H1 (cell line): ENCODE results near the gene ZCCHC17. TPM values are rescaled to one million over a fixed set of nuclear protein-coding genes. Genes with fewer than 3 reads are reported as not detected.

Experiments
- CTCF ChIA-PET: fragments of 300-600 bp; sonication (Branson Sonifier 250); formaldehyde crosslinking; loops from one replicate; lab custom pipeline; 2021; ENCODE audit not compliant: partially characterized antibody; lab: Charles Lee
- POLR2A ChIA-PET: fragments of 300-600 bp; sonication (Branson Sonifier 250); formaldehyde crosslinking; loops from one replicate; lab custom pipeline; 2021; ENCODE audit warnings: inconsistent platforms; ENCODE audit not compliant: partially characterized antibody; lab: Charles Lee
- DNase-seq, 2 experiments: peaks; one replicate each; pipeline versions ENCODE4 v3.0.0 to v3.0.0-alpha.2; 2010 to 2022; ENCODE audit warnings: low spot score in 2 of 2, low read depth in 1 of 2, mixed read lengths in 1 of 2
- FAIRE-seq: peaks from 2 replicates; lab custom pipeline; 2011; peaks lifted over from hg19 to GRCh38; lab: Jason Lieb, UNC
- H2AFZ ChIP-seq: 2 replicates; pipeline ENCODE4 v1.8.1; 2012; ENCODE audit warnings: low read length, inconsistent platforms
- H2AK5ac ChIP-seq: 2 replicates; pipeline ENCODE4 v1.6.1; 2013; ENCODE audit warnings: low read depth, low read length
- H2BK120ac ChIP-seq: replicated peaks from 2 replicates; pipeline ENCODE3; 2013; ENCODE audit warnings: low read depth, low read length, inconsistent platforms
- H2BK12ac ChIP-seq: 2 replicates; pipeline ENCODE4 v1.6.1; 2013; ENCODE audit warnings: low read depth, low read length
- H2BK15ac ChIP-seq: 2 replicates; pipeline ENCODE4 v1.6.1; 2013; ENCODE audit warnings: low read length
- H2BK20ac ChIP-seq: 2 replicates; pipeline ENCODE4 v1.6.1; 2013; ENCODE audit warnings: low read length
- H2BK5ac ChIP-seq: 2 replicates; pipeline ENCODE4 v1.6.1; 2013; ENCODE audit warnings: low read depth, low read length
- H3K14ac ChIP-seq: 2 replicates; pipeline ENCODE4 v1.6.1; 2013; ENCODE audit warnings: inconsistent platforms; ENCODE audit not compliant: insufficient read length
- H3K18ac ChIP-seq: 2 replicates; pipeline ENCODE4 v1.6.1; 2013; ENCODE audit warnings: low read length; ENCODE audit errors: extremely low read depth
- H3K23ac ChIP-seq: 2 replicates; pipeline ENCODE4 v1.6.1; 2013; ENCODE audit warnings: inconsistent platforms; ENCODE audit not compliant: insufficient read length
- H3K23me2 ChIP-seq: 2 replicates; pipeline ENCODE4 v1.6.1; 2013; ENCODE audit warnings: low read depth, low read length
- H3K27ac ChIP-seq: 2 replicates; pipeline ENCODE4 v1.6.1; 2011; ENCODE audit warnings: low read depth, low read length, inconsistent platforms
- H3K27me3 ChIP-seq, 4 experiments: replicated peaks in 1 of 4; 1 replicate in 1 of 4; 2 replicates in 3 of 4; pipeline versions ENCODE4 v1.6.1 to v1.8.1; 2011 to 2013; ENCODE audit warnings: low read length in 3 of 4, mild to moderate bottlenecking in 3 of 4, inconsistent platforms in 2 of 4, mixed read lengths in 2 of 4, moderate library complexity in 1 of 4; ENCODE audit not compliant: control insufficient read depth in 3 of 4, insufficient read depth in 3 of 4; ENCODE audit errors: extremely low read depth in 1 of 4
- H3K36me3 ChIP-seq, 4 experiments: 2 replicates each; pipeline versions ENCODE4 v1.6.1 to v1.8.1; 2011 to 2013; ENCODE audit warnings: mild to moderate bottlenecking in 4 of 4, low read length in 3 of 4, moderate library complexity in 2 of 4, control low read depth in 1 of 4, inconsistent platforms in 1 of 4; ENCODE audit not compliant: insufficient read depth in 4 of 4, control insufficient read depth in 2 of 4
- H3K4ac ChIP-seq: replicated peaks from 2 replicates; pipeline ENCODE3; 2013; ENCODE audit warnings: low read length, low read depth, mixed read lengths, inconsistent platforms; ENCODE audit not compliant: insufficient read length
- H3K4me1 ChIP-seq, 4 experiments: replicated peaks in 1 of 4; 1 replicate in 1 of 4; 2 replicates in 3 of 4; pipeline versions ENCODE4 v1.6.1 to v1.8.1; 2011 to 2013; ENCODE audit warnings: low read length in 3 of 4, inconsistent platforms in 2 of 4, mixed read lengths in 1 of 4; ENCODE audit not compliant: insufficient read depth in 4 of 4, control insufficient read depth in 3 of 4
- H3K4me2 ChIP-seq, 2 experiments: 2 replicates each; pipeline versions ENCODE4 v1.6.1 to v1.8.1; 2011 to 2013; ENCODE audit warnings: low read depth in 2 of 2, low read length in 2 of 2, control low read depth in 1 of 2, inconsistent platforms in 1 of 2, mild to moderate bottlenecking in 1 of 2; ENCODE audit not compliant: insufficient read depth in 1 of 2
- H3K4me3 ChIP-seq, 4 experiments: fragments of 200-600, 300-600 bp in 1 of 4; sonication (generic), shearing (Covaris generic), sonication (Bioruptor Twin) in 1 of 4; 2 replicates each; pipeline versions ENCODE4 v1.5.1 to v1.8.1; 2011 to 2016; ENCODE audit warnings: low read length in 4 of 4, low read depth in 3 of 4, control low read depth in 2 of 4, inconsistent platforms in 2 of 4, mild to moderate bottlenecking in 2 of 4, mixed read lengths in 1 of 4, moderate library complexity in 1 of 4; ENCODE audit not compliant: insufficient read depth in 2 of 4; ENCODE audit errors: extremely low read depth in 1 of 4
- H3K56ac ChIP-seq: replicated peaks from 2 replicates; pipeline ENCODE3; 2013; ENCODE audit warnings: low read depth, mild to moderate bottlenecking, mixed read lengths, low read length, inconsistent platforms; ENCODE audit not compliant: insufficient read length
- H3K79me1 ChIP-seq: 2 replicates; pipeline ENCODE4 v1.6.1; 2013; ENCODE audit warnings: low read depth, low read length, control low read depth
- H3K79me2 ChIP-seq, 2 experiments: 2 replicates each; pipeline versions ENCODE4 v1.6.1 to v1.8.1; 2012 to 2013; ENCODE audit warnings: low read length in 2 of 2, mild to moderate bottlenecking in 2 of 2, inconsistent platforms in 1 of 2; ENCODE audit not compliant: insufficient read depth in 2 of 2, control insufficient read depth in 1 of 2
- H3K9ac ChIP-seq, 4 experiments: replicated peaks in 1 of 4; 1 replicate in 1 of 4; 2 replicates in 3 of 4; pipeline versions ENCODE4 v1.6.1 to v1.8.1; 2011 to 2013; ENCODE audit warnings: low read depth in 3 of 4, low read length in 3 of 4, control low read depth in 2 of 4, mild to moderate bottlenecking in 2 of 4, moderate library complexity in 2 of 4, inconsistent platforms in 1 of 4; ENCODE audit errors: extremely low read depth in 1 of 4
- H3K9me3 ChIP-seq, 2 experiments: 2 replicates each; pipeline versions ENCODE4 v1.6.1 to v1.8.1; 2012 to 2013; ENCODE audit warnings: mild to moderate bottlenecking in 2 of 2, moderate library complexity in 2 of 2, control low read depth in 1 of 2, inconsistent platforms in 1 of 2, low read depth in 1 of 2, low read length in 1 of 2, mixed read lengths in 1 of 2; ENCODE audit not compliant: insufficient read depth in 2 of 2
- H4K20me1 ChIP-seq, 2 experiments: replicated peaks in 1 of 2; 2 replicates each; pipeline versions ENCODE3 to v1.8.1; 2011 to 2013; ENCODE audit warnings: inconsistent platforms in 2 of 2, low read length in 2 of 2, mild to moderate bottlenecking in 1 of 2; ENCODE audit not compliant: insufficient read depth in 2 of 2, control insufficient read depth in 1 of 2
- H4K5ac ChIP-seq: 2 replicates; pipeline ENCODE4 v1.6.1; 2013; ENCODE audit warnings: low read length, low read depth, mixed read lengths, inconsistent platforms; ENCODE audit not compliant: insufficient read length
- H4K8ac ChIP-seq: 2 replicates; pipeline ENCODE4 v1.8.0; 2013; ENCODE audit warnings: mild to moderate bottlenecking, moderate library complexity, low read length, inconsistent platforms; ENCODE audit not compliant: insufficient read depth; ENCODE audit errors: extremely low read depth
- H4K91ac ChIP-seq: replicated peaks from 2 replicates; pipeline ENCODE3; 2013; ENCODE audit warnings: low read length, mixed read lengths, inconsistent platforms; ENCODE audit not compliant: insufficient read length
- CBX5 ChIP-seq: fragments of 300-800, 300-1000 bp; sonication (generic); IDR thresholded peaks from 2 replicates; pipeline ENCODE4 v1.7.1; 2016; ENCODE audit warnings: antibody characterized with exemption, low read length, low read depth
- HDAC6 ChIP-seq: IDR thresholded peaks from one replicate; pipeline ENCODE4 v1.7.1; 2012; ENCODE audit warnings: low read depth, mild to moderate bottlenecking, inconsistent platforms, low read length, moderate library complexity
- KDM1A ChIP-seq: fragments of 200-600, 300-600 bp; sonication (generic); IDR thresholded peaks from 2 replicates; pipeline ENCODE4 v1.7.1; 2016; ENCODE audit warnings: mild to moderate bottlenecking, low read length, borderline replicate concordance
- NANOG ChIP-seq: IDR thresholded peaks from 2 replicates; pipeline ENCODE4 v1.6.1; 2011; ENCODE audit warnings: low read length, low read depth, mild to moderate bottlenecking, inconsistent platforms; ENCODE audit not compliant: insufficient read depth, poor library complexity, severe bottlenecking
- NRF1 ChIP-seq: IDR thresholded peaks from 2 replicates; pipeline ENCODE4 v1.6.1; 2011; ENCODE audit warnings: mild to moderate bottlenecking, low read depth, low read length, improper control_type of control experiment
- POLR2AphosphoS5 ChIP-seq: IDR thresholded peaks from 2 replicates; pipeline ENCODE4 v1.6.1; 2011; ENCODE audit warnings: low read depth, low read length
- SP1 ChIP-seq: IDR thresholded peaks from 2 replicates; pipeline ENCODE4 v1.6.1; 2011; ENCODE audit warnings: low read depth, low read length
- SP4 ChIP-seq: IDR thresholded peaks from 2 replicates; pipeline ENCODE4 v1.6.1; 2012; ENCODE audit warnings: low read length, inconsistent platforms
- TAF1 ChIP-seq: IDR thresholded peaks from 2 replicates; pipeline ENCODE4 v1.6.1; 2011; ENCODE audit warnings: mild to moderate bottlenecking, low read depth, low read length
- ZNF274 ChIP-seq: IDR thresholded peaks from 2 replicates; pipeline ENCODE4 v1.7.0; 2012; ENCODE audit warnings: low read length, borderline replicate concordance; ENCODE audit errors: extremely low read depth
- WGBS, 2 experiments: shearing (Covaris generic) in 1 of 2; methylation state at CpG; one replicate each; pipeline versions ENCODE4 v1.1.6 to v1.1.7; 2013 to 2015; ENCODE audit warnings: low lambda C conversion rate in 2 of 2, mixed read lengths in 2 of 2, inconsistent platforms in 1 of 2, low coverage in 1 of 2, missing lambda C conversion rate in 1 of 2; ENCODE audit not compliant: insufficient replicate concordance in 2 of 2, insufficient coverage in 1 of 2, insufficient read length in 1 of 2; ENCODE audit errors: extremely low coverage in 1 of 2, missing lambda C conversion rate in 1 of 2; 5-methylcytosine and 5-hydroxymethylcytosine counted together
- polyA plus RNA-seq, 7 experiments: library from polyadenylated mRNA; depleted of rRNA in 3 of 7; stranded (reverse) in 5 of 7; unstranded in 2 of 7; fragments of >200 nt in 5 of 7; fragments of 200-250 nt in 2 of 7; gene quantifications; 1 replicate in 5 of 7; 2 replicates in 1 of 7; 4 replicates in 1 of 7; pipeline versions ENCODE4 v1.2.1 to v1.2.3, GENCODE V29; 2011 to 2013; ENCODE audit warnings: missing spikeins in 2 of 7, mixed read lengths in 2 of 7
- total RNA-seq: library from RNA; stranded (reverse); fragmentation: NEBNext Ultra II Directional; extraction: Animal tissue kit (Norgen Biotek cat#: 25700); gene quantifications from 2 replicates; pipeline ENCODE4 v1.2.1, GENCODE V29; 2021

The ZCCHC17 gene
- total and polyA plus RNA-seq, 2 of the 8 experiments (the other 6 are each of a cell fraction or from before 2014, with no cell fraction given): 51.6 to 59.3 TPM

DNA sequence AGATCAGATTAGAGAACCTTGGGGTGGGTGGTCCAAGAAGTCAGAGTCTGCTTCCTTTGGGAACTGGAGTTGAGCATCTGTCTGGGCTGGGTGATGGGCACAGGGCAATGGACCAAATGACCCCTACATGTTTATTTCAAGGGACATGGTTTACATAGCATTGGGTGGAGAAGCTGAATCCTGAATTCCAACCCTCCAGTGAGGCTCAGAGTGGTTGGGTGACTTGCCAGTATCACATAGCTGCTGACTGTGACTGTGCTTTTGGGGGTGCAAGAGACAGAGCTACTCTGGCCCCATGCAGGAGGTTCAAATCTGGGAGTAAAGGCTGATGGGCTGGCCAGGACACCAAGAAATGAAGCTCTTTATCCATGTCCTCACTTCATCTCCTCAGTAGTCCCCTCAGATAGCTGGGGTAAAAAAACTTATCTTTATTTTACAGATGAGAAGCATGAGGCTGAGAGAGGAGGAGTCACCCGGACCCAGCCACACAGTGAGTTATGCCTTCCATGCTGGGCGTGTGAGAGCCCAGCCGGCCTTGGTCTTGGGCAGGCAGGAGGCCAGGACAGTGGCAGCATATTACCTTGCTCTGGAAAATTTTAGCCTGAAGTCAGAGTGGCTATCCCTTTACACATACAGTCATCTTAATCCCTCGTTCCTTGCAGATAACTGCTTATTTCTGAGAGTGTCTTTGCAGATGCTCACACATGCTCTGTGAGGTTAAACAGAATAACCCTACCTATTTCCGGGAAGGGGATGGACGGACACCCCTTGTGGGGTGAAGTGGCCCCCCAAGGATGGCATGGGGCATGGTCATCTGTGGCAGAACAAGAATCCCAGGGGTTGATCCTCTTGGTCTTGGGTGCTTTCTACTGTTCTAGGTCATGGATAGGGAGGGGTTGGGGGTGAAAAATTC, 113.4 kb downstream of the ZCCHC17 start:
- 82% methylated on average over 6 of the region's 6 CpGs; no CpG with 5 or more reads in 1 of the 2 experiments for WGBS, 2 experiments
- no peak overlapping the region for H2AK5ac ChIP-seq
- H4K91ac ChIP-seq: no peak overlapping the region
- H4K20me1 ChIP-seq: no peaks in the 10 kb centered on the region
- H3K36me3 ChIP-seq: no peaks in the 10 kb centered on the region; a peak in 1 of 8 replicates
- no peak overlapping the region for H3K4me2 ChIP-seq
- H4K8ac ChIP-seq: no peak overlapping the region
- peaks cover 10 to 14% (median 11%) of the 10 kb centered on the region in 4 experiments for H3K4me1 ChIP-seq
- peaks cover 11% of the 10 kb centered on the region for H3K23me2 ChIP-seq
- H3K18ac ChIP-seq: no peak overlapping the region
- peaks cover 0 to 6% (median 2%) of the 10 kb centered on the region in 4 experiments; a peak in 3 of 7 replicates for H3K27me3 ChIP-seq
- no peak overlapping the region for H3K14ac ChIP-seq
- no peak overlapping the region for H2BK20ac ChIP-seq
- no peak overlapping the region for H2BK15ac ChIP-seq
- no peak overlapping the region for H3K4ac ChIP-seq
- no peak overlapping the region for H2BK12ac ChIP-seq
- no peak overlapping the region for H2AFZ ChIP-seq
- H3K9ac ChIP-seq: no peak overlapping the region
- no peak overlapping the region for H3K27ac ChIP-seq
- no peak overlapping the region for H2BK120ac ChIP-seq
- TF ChIP-seq NRF1: no peak
- no peak for TF ChIP-seq CBX5
- no peak for TF ChIP-seq NANOG
- TF ChIP-seq SP4: no peak
- TF ChIP-seq POLR2AphosphoS5: no peak
- no peak for TF ChIP-seq TAF1
- no peak for TF ChIP-seq HDAC6
- TF ChIP-seq KDM1A: no peak
- TF ChIP-seq SP1: no peak
- TF ChIP-seq ZNF274: no peak
- peaks cover 0 to 3% of the 10 kb centered on the region in 2 experiments; a peak in 1 of 4 replicates for H3K79me2 ChIP-seq
- H3K56ac ChIP-seq: no peak overlapping the region
- ChIA-PET CTCF (interaction anchor here (0.6 to 19.2 kb wide), 5 partner anchors 12 to 225 kb away, joined by 3 to 415 read pairs (median 3); no protein-coding TSS in a partner anchor), POLR2A (no interaction called here)
- no peak overlapping the region for H4K5ac ChIP-seq
- no peak overlapping the region for H3K23ac ChIP-seq
- no peak overlapping the region for H3K4me3 ChIP-seq
- DNase-seq (no peak), FAIRE-seq (no peak)
- no peaks in the 10 kb centered on the region for H3K9me3 ChIP-seq
- H3K79me1 ChIP-seq: 0 out of 2 replicates have a peak, but pooled peaks cover 2% of the 10 kb centered on the region
- H2BK5ac ChIP-seq: no peak overlapping the region
